Stomach smooth muscle (tissue), 2 donors: ENCODE results near the gene TTYH2.

Experiments used
- H3K27ac ChIP-seq: one replicate; pipeline ENCODE4 v1.7.0; 2013; ENCODE audit warnings: mild to moderate bottlenecking, low read length, inconsistent platforms
- H3K27me3 ChIP-seq, 2 donors: one replicate each; pipeline ENCODE4 v1.7.0; 2013; ENCODE audit warnings: low read length in 2 of 2; ENCODE audit not compliant: insufficient read depth in 2 of 2, control insufficient read depth in 1 of 2
- H3K36me3 ChIP-seq, 2 donors: one replicate each; pipeline ENCODE4 v1.7.0; 2013; ENCODE audit warnings: low read length in 2 of 2; ENCODE audit not compliant: control insufficient read depth in 2 of 2, insufficient read depth in 2 of 2
- H3K4me1 ChIP-seq: one replicate; pipeline ENCODE4 v1.7.0; 2013; ENCODE audit warnings: low read length; ENCODE audit not compliant: control insufficient read depth, insufficient read depth
- H3K4me3 ChIP-seq, 2 donors: one replicate each; pipeline ENCODE4 v1.7.0; 2013; ENCODE audit warnings: low read length in 2 of 2
- H3K9ac ChIP-seq, 2 donors: one replicate each; pipeline ENCODE4 v1.7.0; 2013; ENCODE audit warnings: low read length in 2 of 2, mild to moderate bottlenecking in 1 of 2
- H3K9me3 ChIP-seq, 2 donors: one replicate each; pipeline ENCODE4 v1.7.0; 2013; ENCODE audit warnings: low read length in 2 of 2; ENCODE audit not compliant: control insufficient read depth in 2 of 2
- donor health status: healthy.
- donor health status: Pancreatic carcinoma.

TTYH2 gene

GRCh38 chr17:74290340-74290739 lies 77.0 kb downstream of the TTYH2 start:
- Histone ChIP-seq H3K27me3 (no peaks in the 10 kb centered on the region), H3K9ac (no peak overlapping the region), H3K27ac (no peak overlapping the region), H3K4me1 (no peaks in the 10 kb centered on the region), H3K36me3 (no peaks in the 10 kb centered on the region), H3K9me3 (no peaks in the 10 kb centered on the region), H3K4me3 (no peak overlapping the region)

- Histone ChIP-seq H3K9ac (no peak overlapping the region), H3K27me3 (peaks cover 0 to under 1% of the 10 kb centered on the region in 2 donors), H3K4me3 (no peak overlapping the region), H3K36me3 (no peaks in the 10 kb centered on the region), H3K4me1 (no peaks in the 10 kb centered on the region), H3K27ac (no peak overlapping the region), H3K9me3 (no peaks in the 10 kb centered on the region)
Measured at GRCh38 chr17:74292495-74292894, 79.1 kb downstream of the TTYH2 start.

GRCh38 chr17:74295625-74296547 lies 82.5 kb downstream of the TTYH2 start:
- Histone ChIP-seq H3K27me3 (peaks cover 0 to 11% of the 10 kb centered on the region in 2 donors), H3K4me3 (no peak overlapping the region), H3K9ac (no peak overlapping the region), H3K4me1 (no peaks in the 10 kb centered on the region), H3K9me3 (no peaks in the 10 kb centered on the region), H3K27ac (no peak overlapping the region), H3K36me3 (no peaks in the 10 kb centered on the region)

GRCh38 chr17:74296548-74296936 lies 83.2 kb downstream of the TTYH2 start:
- no peak overlapping the region for H3K4me3 ChIP-seq
- H3K27ac ChIP-seq, result no peak overlapping the region
- H3K27me3 ChIP-seq, result peaks cover 0 to 15% of the 10 kb centered on the region in 2 donors
- H3K9me3 ChIP-seq, result no peaks in the 10 kb centered on the region
- H3K4me1 ChIP-seq, result no peaks in the 10 kb centered on the region
- no peak overlapping the region for H3K9ac ChIP-seq
- H3K36me3 ChIP-seq, result no peaks in the 10 kb centered on the region

GRCh38 chr17:74297941-74298340 lies 84.6 kb downstream of the TTYH2 start:
- Histone ChIP-seq H3K9me3 (no peaks in the 10 kb centered on the region), H3K4me1 (no peaks in the 10 kb centered on the region), H3K4me3 (no peak overlapping the region), H3K27ac (no peak overlapping the region), H3K27me3 (peaks cover 0 to 15% of the 10 kb centered on the region in 2 donors), H3K36me3 (no peaks in the 10 kb centered on the region), H3K9ac (no peak overlapping the region)

GRCh38 chr17:74298778-74299177 lies 85.4 kb downstream of the TTYH2 start:
- Histone ChIP-seq H3K9ac (no peak overlapping the region), H3K27me3 (peaks cover 0 to 15% of the 10 kb centered on the region in 2 donors), H3K36me3 (no peaks in the 10 kb centered on the region), H3K4me3 (no peak overlapping the region), H3K4me1 (no peaks in the 10 kb centered on the region), H3K9me3 (no peaks in the 10 kb centered on the region), H3K27ac (no peak overlapping the region)

GRCh38 chr17:74299226-74300009 lies 86.0 kb downstream of the TTYH2 start:
- H3K36me3 ChIP-seq, result no peaks in the 10 kb centered on the region
- no peak overlapping the region for H3K9ac ChIP-seq
- H3K9me3 ChIP-seq, result peaks cover 0 to 3% of the 10 kb centered on the region in 2 donors
- H3K4me3 ChIP-seq, result no peak overlapping the region
- H3K27me3 ChIP-seq, result peaks cover 0 to 15% of the 10 kb centered on the region in 2 donors
- H3K27ac ChIP-seq, result no peak overlapping the region
- no peaks in the 10 kb centered on the region for H3K4me1 ChIP-seq

- Histone ChIP-seq H3K9me3 (peaks cover 0 to 12% of the 10 kb centered on the region in 2 donors), H3K9ac (no peak overlapping the region), H3K4me1 (no peaks in the 10 kb centered on the region), H3K27me3 (peaks cover 0 to 9% of the 10 kb centered on the region in 2 donors), H3K27ac (no peak overlapping the region), H3K36me3 (no peaks in the 10 kb centered on the region), H3K4me3 (no peak overlapping the region)
Measured at GRCh38 chr17:74303305-74303704, 89.9 kb downstream of the TTYH2 start.

- H3K36me3 ChIP-seq, result no peaks in the 10 kb centered on the region
Measured at GRCh38 chr17:74304184-74304583, 90.8 kb downstream of the TTYH2 start.

GRCh38 chr17:74305865-74306654 lies 92.7 kb downstream of the TTYH2 start:
- Histone ChIP-seq H3K36me3 (no peaks in the 10 kb centered on the region), H3K27ac (no peak overlapping the region), H3K9ac (no peak overlapping the region), H3K4me3 (no peak overlapping the region), H3K9me3 (peaks cover 0 to 12% of the 10 kb centered on the region in 2 donors), H3K4me1 (no peaks in the 10 kb centered on the region), H3K27me3 (peaks cover 0 to 5% of the 10 kb centered on the region in 2 donors)

More at GRCh38 chr17:74304184-74304583, 90.8 kb downstream of the TTYH2 start:
- H3K4me3 ChIP-seq, result no peak overlapping the region
- H3K9ac ChIP-seq, result no peak overlapping the region
- H3K4me1 ChIP-seq, result no peaks in the 10 kb centered on the region
- peaks cover 0 to 9% of the 10 kb centered on the region in 2 donors for H3K27me3 ChIP-seq
- peaks cover 0 to 12% of the 10 kb centered on the region in 2 donors for H3K9me3 ChIP-seq
- H3K27ac ChIP-seq, result no peak overlapping the region
